OCI-LY7 (cell line): ENCODE measurements around the gene MIS18BP1.
"Not testable (repeated sequence)": the region's sequence is repeated elsewhere in the genome, so short reads cannot be mapped to it uniquely, and the experiment has no call there.

ENCODE experiments used
- EZH2phosphoT487 ChIP-seq: fragments of 200-600 bp; sonication (generic); IDR thresholded peaks from 2 replicates; pipeline ENCODE4 v1.6.1; 2018; ENCODE audit warnings: low read depth, borderline replicate concordance, mild to moderate bottlenecking, mixed run types, antibody characterized with exemption, low read length, moderate library complexity, mixed read lengths
- TF ChIP-seq, protein P1 (sequence below): fragments of 200-600 bp; sonication (generic); conservative IDR thresholded peaks from 2 replicates; pipeline ENCODE4 v1.5.1; 2014; ENCODE audit warnings: mild to moderate bottlenecking, antibody characterized with exemption, low read length, moderate library complexity, mixed read lengths

DNA sequence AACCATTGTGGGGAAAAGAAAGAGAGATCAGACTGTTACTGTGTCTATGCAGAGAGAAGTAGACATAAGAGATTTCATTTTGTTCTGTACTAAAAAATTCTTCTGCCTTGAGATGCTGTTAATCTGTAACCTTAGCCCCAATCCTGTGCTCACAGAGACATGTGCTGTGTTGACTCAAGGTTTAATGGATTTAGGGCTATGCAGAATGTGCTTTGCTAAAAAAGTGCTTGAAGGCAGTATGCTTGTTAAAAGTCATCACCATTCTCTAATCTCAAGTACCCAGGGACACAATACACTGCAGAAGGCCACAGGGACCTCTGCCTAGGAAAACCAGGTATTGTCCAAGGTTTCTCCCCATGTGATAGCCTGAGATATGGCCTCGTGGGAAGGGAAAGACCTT lies 39.3 kb downstream of the MIS18BP1 start:
- TF ChIP-seq, protein P1, sequence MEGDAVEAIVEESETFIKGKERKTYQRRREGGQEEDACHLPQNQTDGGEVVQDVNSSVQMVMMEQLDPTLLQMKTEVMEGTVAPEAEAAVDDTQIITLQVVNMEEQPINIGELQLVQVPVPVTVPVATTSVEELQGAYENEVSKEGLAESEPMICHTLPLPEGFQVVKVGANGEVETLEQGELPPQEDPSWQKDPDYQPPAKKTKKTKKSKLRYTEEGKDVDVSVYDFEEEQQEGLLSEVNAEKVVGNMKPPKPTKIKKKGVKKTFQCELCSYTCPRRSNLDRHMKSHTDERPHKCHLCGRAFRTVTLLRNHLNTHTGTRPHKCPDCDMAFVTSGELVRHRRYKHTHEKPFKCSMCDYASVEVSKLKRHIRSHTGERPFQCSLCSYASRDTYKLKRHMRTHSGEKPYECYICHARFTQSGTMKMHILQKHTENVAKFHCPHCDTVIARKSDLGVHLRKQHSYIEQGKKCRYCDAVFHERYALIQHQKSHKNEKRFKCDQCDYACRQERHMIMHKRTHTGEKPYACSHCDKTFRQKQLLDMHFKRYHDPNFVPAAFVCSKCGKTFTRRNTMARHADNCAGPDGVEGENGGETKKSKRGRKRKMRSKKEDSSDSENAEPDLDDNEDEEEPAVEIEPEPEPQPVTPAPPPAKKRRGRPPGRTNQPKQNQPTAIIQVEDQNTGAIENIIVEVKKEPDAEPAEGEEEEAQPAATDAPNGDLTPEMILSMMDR: not testable (repeated sequence)
- TF ChIP-seq EZH2phosphoT487: not testable (repeated sequence)
